Activated naive CD4-positive, alpha-beta T cell treated with anti-CD3 and anti-CD28 coated beads for 36 hours (primary cell): Measurements from ENCODE around the gene CMIP. TPM values are rescaled to one million over a fixed set of nuclear protein-coding genes. Genes with fewer than 3 reads are reported as not detected.

Experiments used
- CTCF ChIA-PET: fragments of 350-600 bp; sonication (Branson Sonifier 250); formaldehyde crosslinking; loops from one replicate; lab custom pipeline; 2021; ENCODE audit warnings: antibody characterized with exemption; lab: Charles Lee
- DNase-seq: peaks from one replicate; pipeline ENCODE4 v3.0.0-alpha.2; 2020
- H3K27ac Mint-ChIP-seq: one replicate; pipeline ENCODE4 v1.8.0; 2021; ENCODE audit warnings: mild to moderate bottlenecking, mixed read lengths
- H3K27me3 Mint-ChIP-seq: one replicate; pipeline ENCODE4 v1.8.0; 2021; ENCODE audit warnings: low read depth, mixed read lengths
- H3K36me3 Mint-ChIP-seq: one replicate; pipeline ENCODE4 v1.8.0; 2021; ENCODE audit warnings: low read depth, mixed read lengths
- H3K4me1 Mint-ChIP-seq: one replicate; pipeline ENCODE4 v1.8.0; 2021; ENCODE audit warnings: low read depth, mixed read lengths
- H3K4me3 Mint-ChIP-seq: one replicate; pipeline ENCODE4 v1.8.0; 2021; ENCODE audit warnings: mild to moderate bottlenecking, moderate library complexity, mixed read lengths
- H3K9me3 Mint-ChIP-seq: one replicate; pipeline ENCODE4 v1.8.0; 2021; ENCODE audit warnings: mixed read lengths
- intact Hi-C: fragments of 100-400 bp; cut with micrococcal nuclease; formaldehyde crosslinking; loops from one replicate; pipeline ENCODE4 v1.15.1; 2023
- total RNA-seq, 2 experiments: library from RNA; stranded (reverse); gene quantifications; one replicate each; pipeline ENCODE4 v1.2.3, GENCODE V29; 2021

CMIP gene
- total RNA-seq, 2 experiments from 2014 or later, result 28.6 to 28.8 TPM

DNA sequence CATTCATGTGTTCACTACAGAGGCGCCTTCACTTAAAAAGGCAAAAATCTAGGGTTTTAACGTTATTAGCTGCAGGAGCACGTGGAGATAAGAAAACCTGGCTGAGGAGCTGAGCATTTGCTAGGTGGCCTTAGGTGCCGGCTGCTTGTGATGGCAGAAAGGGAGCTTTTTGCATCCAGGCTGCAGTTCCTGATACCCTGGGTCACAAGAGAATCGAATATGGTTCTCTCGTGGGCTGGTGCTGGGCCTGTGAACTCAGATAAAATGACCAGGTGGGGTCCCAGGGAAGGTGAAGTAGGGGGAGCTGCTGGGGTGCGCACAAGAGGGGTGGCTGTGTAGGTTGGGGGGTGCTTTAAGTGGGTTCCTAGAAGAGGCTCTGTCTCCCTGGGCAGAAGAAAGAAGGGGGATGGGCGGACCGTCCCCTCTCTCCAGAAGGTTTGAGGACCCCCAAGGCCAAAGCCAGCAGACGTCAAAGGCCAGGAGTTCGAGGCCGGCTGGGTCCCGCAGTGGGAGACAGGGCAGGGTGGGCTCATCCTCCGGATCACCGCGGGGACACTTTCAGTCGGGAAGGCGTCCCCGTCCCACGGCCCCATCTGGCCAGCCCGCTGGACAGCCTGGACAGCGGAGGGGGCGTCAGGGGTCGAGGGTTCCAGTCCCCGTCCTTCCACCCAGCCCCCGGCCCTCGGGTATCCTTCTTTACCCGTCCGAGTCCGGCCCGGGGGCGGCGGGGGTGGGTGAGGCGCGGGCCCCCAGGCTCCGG, 740 bp upstream of the CMIP start:
- intact Hi-C loops, result loop anchor here (10.0 kb wide), 1 partner anchor 439 kb away; the partner anchor contains the start of genes CENPN and CMC2
- Mint-ChIP-seq H3K27ac (peak overlapping the region; percentile 57), H3K27me3 (peaks cover 2% of the 10 kb centered on the region), H3K4me3 (peak overlapping the region; percentile 71), H3K9me3 (no peaks in the 10 kb centered on the region), H3K36me3 (no peaks in the 10 kb centered on the region), H3K4me1 (peaks cover 25% of the 10 kb centered on the region)
- DNase-seq, result no peak
- CTCF ChIA-PET, result interaction anchor here (1.1 to 1.6 kb wide), 2 partner anchors 12 to 37 kb away, joined by 3 read pairs; no protein-coding TSS in a partner anchor

DNA sequence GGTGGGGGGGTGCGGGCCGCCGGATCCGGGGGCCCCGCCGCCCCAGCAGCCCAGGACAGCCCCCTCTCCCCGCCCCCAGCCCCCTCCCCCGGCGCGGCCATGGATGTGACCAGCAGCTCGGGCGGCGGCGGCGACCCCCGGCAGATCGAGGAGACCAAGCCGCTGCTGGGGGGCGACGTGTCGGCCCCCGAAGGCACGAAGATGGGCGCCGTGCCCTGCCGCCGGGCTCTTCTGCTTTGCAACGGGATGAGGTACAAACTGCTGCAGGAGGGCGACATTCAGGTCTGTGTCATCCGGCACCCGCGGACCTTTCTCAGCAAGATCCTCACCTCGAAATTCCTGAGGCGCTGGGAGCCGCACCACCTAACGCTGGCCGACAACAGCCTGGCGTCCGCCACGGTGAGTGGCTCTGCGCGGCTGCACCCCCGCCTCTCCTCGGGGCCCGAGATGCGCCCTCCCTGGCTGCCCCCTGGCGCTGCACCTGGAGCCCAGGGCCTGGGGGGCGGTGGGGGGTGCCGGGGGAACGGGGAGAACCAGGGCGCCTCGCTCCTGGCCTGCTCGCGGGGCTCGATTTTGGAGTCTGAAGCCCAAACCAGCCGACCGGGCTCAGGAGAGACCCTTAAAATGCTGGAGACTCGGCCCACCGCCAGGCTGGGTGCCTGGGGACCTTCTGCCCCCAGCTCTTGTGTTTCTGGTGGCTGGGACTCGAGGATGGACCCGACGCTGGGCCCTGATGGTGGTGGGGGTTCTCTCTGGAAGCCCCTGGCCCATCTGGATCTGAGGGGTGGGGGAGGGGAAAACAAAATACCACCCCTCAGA, 744 bp downstream of the CMIP start:
- peaks cover 40% of the 10 kb centered on the region for H3K4me1 Mint-ChIP-seq
- CTCF ChIA-PET, result interaction anchor here (1.1 kb wide), 1 partner anchor 285 kb away, joined by 3 read pairs; no protein-coding TSS in a partner anchor
- H3K27me3 Mint-ChIP-seq, result no peaks in the 10 kb centered on the region
- no peaks in the 10 kb centered on the region for H3K36me3 Mint-ChIP-seq
- intact Hi-C loops, result loop anchor here (5.0 to 10.0 kb wide), 5 partner anchors 133 to 727 kb away; partner anchors contain the start of genes CENPN, CMC2, GAN and MPHOSPH6
- H3K27ac Mint-ChIP-seq, result peak overlapping the region; percentile 38
- H3K9me3 Mint-ChIP-seq, result no peaks in the 10 kb centered on the region
- peak; percentile 58 for DNase-seq
- peak overlapping the region; percentile 75 for H3K4me3 Mint-ChIP-seq

DNA sequence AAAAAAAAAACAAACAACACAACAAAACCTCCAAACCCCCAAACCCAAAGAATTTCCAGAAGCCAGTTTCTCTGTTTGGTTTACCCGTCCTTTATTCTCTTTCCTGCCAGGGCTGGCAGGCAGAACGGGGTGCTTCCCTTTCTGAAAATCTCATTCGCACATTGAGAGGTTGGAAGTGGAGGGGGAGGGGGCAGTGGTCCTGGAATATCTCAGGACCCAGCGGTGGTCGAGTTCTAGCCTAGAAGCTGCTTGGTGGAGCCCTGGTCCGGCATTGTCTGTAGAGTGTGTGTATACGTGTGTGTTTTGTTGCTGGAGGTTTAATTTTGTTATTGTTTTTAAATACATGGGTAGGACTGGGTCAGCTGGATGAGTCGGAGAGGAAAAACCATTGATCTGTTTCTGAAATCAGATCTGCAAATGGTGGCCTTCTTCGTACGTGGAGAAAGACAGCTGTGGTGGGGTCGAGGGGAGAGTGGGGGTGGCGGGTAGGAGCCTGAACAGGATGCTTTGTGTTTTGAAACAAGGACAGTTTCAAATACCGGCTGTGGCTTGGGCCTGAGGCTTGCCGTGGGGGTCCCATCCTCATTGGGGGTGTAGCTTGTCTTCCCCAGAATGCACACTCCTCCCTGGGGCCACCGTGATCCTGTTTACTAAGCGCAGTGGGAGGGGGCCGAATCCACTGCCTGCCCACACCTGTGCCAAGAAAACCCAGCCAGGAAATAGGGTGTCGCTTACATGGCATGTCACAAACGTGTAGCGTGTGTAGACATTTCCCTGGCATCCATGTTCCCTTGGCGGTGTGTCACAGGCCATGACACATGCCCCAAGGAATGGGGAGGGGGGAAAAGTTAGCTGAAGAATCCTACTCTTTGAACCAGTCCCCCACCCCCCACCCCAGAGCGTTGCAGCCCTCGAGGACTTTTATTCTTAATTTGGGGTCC, 1.6 kb downstream of the CMIP start:
- DNase-seq, result peak; percentile 59
- Mint-ChIP-seq H3K9me3 (peaks cover 6% of the 10 kb centered on the region), H3K4me1 (peaks cover 48% of the 10 kb centered on the region), H3K27ac (peak overlapping the region; percentile 38), H3K27me3 (no peaks in the 10 kb centered on the region), H3K36me3 (peaks cover 2% of the 10 kb centered on the region), H3K4me3 (peak overlapping the region; percentile 75)
- CTCF ChIA-PET, result interaction anchor here (1.1 kb wide), 1 partner anchor 284 kb away, joined by 3 read pairs; no protein-coding TSS in a partner anchor
- intact Hi-C loops, result loop anchor here (1.0 to 10.0 kb wide), 6 partner anchors 134 to 726 kb away; partner anchors contain the start of genes CENPN, CMC2, GAN and MPHOSPH6

DNA sequence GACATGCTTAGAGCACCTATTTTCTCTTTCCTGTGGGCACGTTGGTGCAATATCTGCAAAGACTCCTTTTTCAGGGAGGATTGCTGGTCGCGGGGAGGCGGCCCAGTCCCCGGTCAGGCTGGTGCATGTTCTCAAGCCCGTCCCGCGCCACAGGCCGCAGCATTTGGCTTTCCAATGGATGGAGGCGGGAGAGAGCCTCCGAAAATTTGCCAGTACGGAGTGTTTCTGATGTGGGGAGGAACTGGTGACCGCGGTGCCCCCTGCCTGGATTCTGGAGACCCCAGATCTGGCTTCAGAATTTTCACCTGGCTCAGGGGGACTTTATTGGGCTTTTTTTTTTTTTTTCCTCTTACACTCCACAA, 2.3 kb downstream of the CMIP start:
- intact Hi-C loops, result loop anchor here (1.0 to 10.0 kb wide), 6 partner anchors 135 to 725 kb away; partner anchors contain the start of genes CENPN, CMC2, GAN and MPHOSPH6
- DNase-seq, result no peak
- H3K4me1 Mint-ChIP-seq, result peaks cover 54% of the 10 kb centered on the region
- H3K27me3 Mint-ChIP-seq, result no peaks in the 10 kb centered on the region
- H3K9me3 Mint-ChIP-seq, result peaks cover 9% of the 10 kb centered on the region
- H3K27ac Mint-ChIP-seq, result no peak overlapping the region
- CTCF ChIA-PET, result no interaction called here
- peaks cover 5% of the 10 kb centered on the region for H3K36me3 Mint-ChIP-seq
- H3K4me3 Mint-ChIP-seq, result peak overlapping the region; percentile 75

DNA sequence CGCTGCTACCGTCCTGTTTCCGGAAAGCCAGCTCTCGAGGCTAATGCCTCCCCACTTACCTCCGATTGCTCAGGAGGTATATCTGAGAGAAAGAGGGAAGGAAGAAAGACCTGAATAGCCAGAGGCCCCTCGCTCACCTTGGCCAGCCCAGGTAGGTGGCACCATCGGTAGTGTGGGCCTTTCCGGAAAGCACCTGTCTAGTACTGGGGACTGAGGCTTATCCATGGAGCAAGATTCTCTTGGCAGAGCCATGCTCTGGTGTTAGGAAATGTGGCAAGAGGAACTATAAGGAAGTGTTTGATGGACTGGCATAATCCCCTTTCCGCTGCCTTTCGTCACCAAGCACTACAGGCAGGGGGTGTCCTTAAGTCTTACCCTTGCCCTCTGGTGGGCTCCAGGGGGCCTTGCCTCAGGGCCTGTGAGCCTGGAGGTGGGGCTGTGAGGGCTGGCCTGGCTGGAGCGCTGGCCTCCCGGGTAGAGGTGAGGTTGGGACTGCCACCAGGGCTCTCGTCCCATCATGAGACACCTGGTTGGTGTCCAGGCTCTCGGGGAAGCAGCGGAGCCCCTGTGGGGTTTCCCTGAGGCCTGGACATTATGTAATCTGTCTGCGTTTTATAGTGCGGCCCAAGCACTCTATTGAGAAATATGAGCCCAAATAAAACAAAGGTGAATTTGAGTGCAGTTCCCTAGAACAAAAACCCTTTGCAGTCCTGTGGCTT, 2.9 kb downstream of the CMIP start:
- Mint-ChIP-seq H3K27me3 (no peaks in the 10 kb centered on the region), H3K4me3 (peak overlapping the region; percentile 75), H3K4me1 (peaks cover 61% of the 10 kb centered on the region), H3K36me3 (peaks cover 9% of the 10 kb centered on the region), H3K9me3 (peaks cover 9% of the 10 kb centered on the region), H3K27ac (no peak overlapping the region)
- DNase-seq, result no peak
- CTCF ChIA-PET, result no interaction called here
- intact Hi-C loops, result loop anchor here (5.0 to 10.0 kb wide), 5 partner anchors 135 to 725 kb away; partner anchors contain the start of genes CENPN, CMC2, GAN and MPHOSPH6

DNA sequence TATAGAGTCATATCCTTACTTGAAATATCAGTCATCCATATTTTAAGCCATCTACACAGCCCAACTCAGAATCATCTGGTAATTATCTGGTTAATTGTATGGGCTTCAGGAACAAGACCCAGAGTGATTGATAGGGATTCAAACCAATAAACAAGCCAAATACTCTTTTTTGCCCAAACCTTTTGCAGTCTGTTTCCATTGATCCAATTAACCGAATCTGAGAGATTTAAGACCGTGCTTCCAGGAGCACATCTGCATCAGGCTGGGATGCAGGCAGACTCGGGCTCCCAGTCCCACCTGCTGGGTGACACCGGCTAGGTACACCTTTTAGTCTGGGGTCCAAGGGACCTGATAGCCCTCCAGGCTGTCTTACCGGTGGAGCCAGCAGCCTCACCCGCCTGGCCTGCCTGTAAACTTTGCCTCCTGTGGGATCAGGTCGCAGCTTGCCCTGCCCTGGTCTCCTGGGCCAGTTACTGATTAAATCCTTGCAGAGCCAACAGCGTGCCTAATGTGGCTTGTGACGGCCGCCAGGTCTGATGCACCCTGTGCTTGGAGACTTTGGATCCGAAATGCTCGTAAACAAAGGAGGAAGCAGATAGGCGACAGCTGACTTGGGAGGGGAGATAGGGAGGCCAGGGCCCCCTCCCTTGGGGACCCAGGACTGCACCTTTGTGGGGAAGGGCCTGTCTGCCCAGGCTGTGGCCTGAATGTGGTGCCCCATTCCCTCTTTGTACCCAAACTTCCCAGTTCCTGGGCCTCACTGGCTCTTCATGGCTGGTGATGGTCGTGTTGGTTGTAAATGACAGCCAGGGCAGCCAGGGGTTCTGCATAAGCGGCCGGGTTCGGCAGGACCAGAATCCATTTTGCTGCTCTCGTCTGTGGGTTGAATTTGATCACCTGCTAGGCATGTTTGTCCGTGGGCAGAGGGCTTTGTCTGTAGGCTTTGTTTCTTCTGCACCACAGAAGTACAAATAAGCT, 3.8 kb downstream of the CMIP start:
- CTCF ChIA-PET, result no interaction called here
- Mint-ChIP-seq H3K27me3 (no peaks in the 10 kb centered on the region), H3K4me3 (no peak overlapping the region), H3K4me1 (peaks cover 65% of the 10 kb centered on the region), H3K36me3 (peaks cover 9% of the 10 kb centered on the region), H3K27ac (peak overlapping the region; percentile 46), H3K9me3 (peaks cover 9% of the 10 kb centered on the region)
- no peak for DNase-seq
- intact Hi-C loops, result loop anchor here (5.0 to 10.0 kb wide), 5 partner anchors 136 to 724 kb away; partner anchors contain the start of genes CENPN, CMC2, GAN and MPHOSPH6

DNA sequence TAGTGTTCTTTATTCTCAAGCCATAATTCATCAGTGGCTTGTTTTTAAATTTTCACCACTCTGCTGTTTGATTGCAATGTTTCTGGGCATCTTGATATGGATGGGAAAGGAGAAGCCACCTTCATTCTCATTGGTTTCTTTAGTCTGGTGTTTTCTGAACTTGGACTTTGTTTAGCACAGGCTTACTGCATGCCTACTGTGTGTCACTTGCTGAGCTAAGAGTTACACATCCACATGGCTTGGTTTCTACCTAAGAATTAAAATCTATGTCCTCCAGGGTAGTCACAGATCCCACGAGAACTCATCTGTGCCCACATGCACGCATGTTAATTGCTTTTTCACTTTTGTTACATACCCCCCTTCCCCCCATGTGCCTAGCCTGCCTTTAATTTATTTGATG, 4.6 kb downstream of the CMIP start:
- DNase-seq, result no peak
- H3K27me3 Mint-ChIP-seq, result no peaks in the 10 kb centered on the region
- intact Hi-C loops, result loop anchor here (5.0 to 10.0 kb wide), 5 partner anchors 137 to 723 kb away; partner anchors contain the start of genes CENPN, CMC2, GAN and MPHOSPH6
- H3K9me3 Mint-ChIP-seq, result peaks cover 9% of the 10 kb centered on the region
- H3K36me3 Mint-ChIP-seq, result peaks cover 9% of the 10 kb centered on the region
- peaks cover 69% of the 10 kb centered on the region for H3K4me1 Mint-ChIP-seq
- CTCF ChIA-PET, result no interaction called here
- H3K27ac Mint-ChIP-seq, result no peak overlapping the region
- H3K4me3 Mint-ChIP-seq, result no peak overlapping the region

DNA sequence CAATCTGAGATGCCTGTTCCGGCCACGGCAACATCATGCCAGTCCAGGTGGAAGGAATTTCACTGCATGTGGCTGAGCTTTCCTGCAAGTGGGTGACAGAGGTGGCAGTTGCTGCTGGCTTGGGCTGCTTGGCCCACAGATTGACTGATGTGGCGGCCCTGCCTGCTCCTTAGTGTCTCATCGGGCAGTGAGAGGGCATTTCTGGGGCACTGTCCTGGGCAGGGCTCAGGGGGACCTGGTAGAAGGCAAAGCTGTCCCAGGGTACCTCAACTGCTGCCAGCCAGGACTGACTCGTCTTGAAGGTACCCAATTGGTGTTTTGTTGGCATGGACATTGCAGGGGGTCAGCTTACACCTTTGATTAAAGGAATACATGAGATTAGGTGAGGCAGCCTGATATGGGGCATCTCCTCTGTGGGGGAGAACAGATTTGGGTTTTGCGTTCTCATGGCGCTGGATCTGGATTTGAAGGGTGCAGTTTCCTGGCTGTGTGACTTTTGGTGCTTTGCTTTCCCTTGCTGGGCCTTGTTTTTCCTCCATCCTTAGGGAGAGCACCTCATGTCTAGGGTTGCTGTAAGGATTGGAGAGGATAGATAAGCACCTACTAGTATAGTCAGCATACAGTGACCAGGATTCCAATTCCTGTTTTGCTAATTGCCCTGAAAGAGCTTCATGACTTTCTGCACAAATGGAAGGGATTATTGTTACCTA, 5.4 kb downstream of the CMIP start:
- peaks cover 9% of the 10 kb centered on the region for H3K9me3 Mint-ChIP-seq
- H3K27ac Mint-ChIP-seq, result no peak overlapping the region
- H3K27me3 Mint-ChIP-seq, result no peaks in the 10 kb centered on the region
- CTCF ChIA-PET, result interaction anchor here (0.5 to 1.2 kb wide), 2 partner anchors 46 to 258 kb away, joined by 3 to 4 read pairs; no protein-coding TSS in a partner anchor
- DNase-seq, result no peak
- intact Hi-C loops, result loop anchor here (5.0 to 10.0 kb wide), 5 partner anchors 138 to 722 kb away; partner anchors contain the start of genes CENPN, CMC2, GAN and MPHOSPH6
- no peak overlapping the region for H3K4me3 Mint-ChIP-seq
- H3K4me1 Mint-ChIP-seq, result peaks cover 71% of the 10 kb centered on the region
- peaks cover 9% of the 10 kb centered on the region for H3K36me3 Mint-ChIP-seq

DNA sequence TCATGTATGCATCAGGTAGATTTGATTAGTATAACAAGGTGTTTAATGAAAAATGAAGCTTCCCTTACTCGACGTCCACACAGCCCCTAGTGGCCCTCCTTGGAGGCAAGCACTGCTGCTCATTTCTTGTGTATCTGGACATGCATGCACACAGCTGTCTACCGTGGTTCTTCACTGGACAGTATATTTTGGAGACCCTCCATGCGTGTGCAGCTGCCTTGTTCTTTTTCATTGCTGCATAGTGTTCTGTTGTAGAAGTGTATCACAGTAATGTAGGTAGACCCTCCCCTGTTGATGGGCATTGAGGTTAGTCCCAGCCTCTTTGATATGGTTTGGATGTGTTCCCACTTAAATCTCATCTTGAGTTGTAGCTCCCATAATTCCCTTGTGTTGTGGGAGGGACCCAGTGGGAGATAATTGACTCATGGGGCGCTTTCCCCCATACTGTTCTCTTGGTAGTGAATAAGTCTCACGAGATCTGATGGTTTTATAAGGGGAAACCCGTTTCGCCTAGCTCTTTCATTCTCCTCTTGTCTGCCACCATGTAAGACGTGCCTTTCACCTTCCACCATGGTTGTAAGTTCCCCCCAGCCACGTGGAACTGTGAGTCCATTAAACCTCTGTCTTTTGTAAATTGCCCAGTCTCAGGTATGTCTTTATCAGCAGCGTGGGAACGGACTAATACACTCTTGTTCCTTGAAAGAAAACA, 6.3 kb downstream of the CMIP start:
- peaks cover 9% of the 10 kb centered on the region for H3K36me3 Mint-ChIP-seq
- CTCF ChIA-PET, result interaction anchor here (0.5 to 1.3 kb wide), 3 partner anchors 47 to 273 kb away, joined by 3 to 4 read pairs (median 3); no protein-coding TSS in a partner anchor
- peak; percentile 49 for DNase-seq
- H3K27ac Mint-ChIP-seq, result peak overlapping the region; percentile 85
- H3K9me3 Mint-ChIP-seq, result peaks cover 9% of the 10 kb centered on the region
- H3K27me3 Mint-ChIP-seq, result no peaks in the 10 kb centered on the region
- H3K4me3 Mint-ChIP-seq, result no peak overlapping the region
- H3K4me1 Mint-ChIP-seq, result peaks cover 71% of the 10 kb centered on the region
- intact Hi-C loops, result loop anchor here (1.0 kb wide), 1 partner anchor 18 kb away; no protein-coding TSS in a partner anchor
